HCT116 (cell line): ENCODE data around the gene S100P. TPM values are rescaled to one million over a fixed set of nuclear protein-coding genes. Genes with fewer than 3 reads are reported as not detected.

Experiments
- ATAC-seq: fragments of 200-7000 bp; cut with Tn5 transposase; 2 replicates; pipeline ENCODE4 v1.9.1; 2020; ENCODE audit warnings: mild to moderate bottlenecking, moderate library complexity
- BruUV-seq: library from RNA; stranded (reverse); fragments of 400-500 nt; replicated peaks from 2 replicates; lab custom pipeline; 2021; lab: Mats Ljungman, UMichigan
- CTCF ChIA-PET: fragments of 300-600 bp; sonication (Branson Sonifier 250); formaldehyde crosslinking; loops from one replicate; lab custom pipeline; 2021; ENCODE audit warnings: antibody characterized with exemption; lab: Charles Lee
- POLR2A ChIA-PET: fragments of 300-600, 350-600 bp; sonication (Branson Sonifier 250); formaldehyde crosslinking; loops from one replicate; lab custom pipeline; 2021; ENCODE audit warnings: antibody characterized with exemption; lab: Charles Lee
- RAD21 ChIA-PET, 2 experiments: fragments of 300-600 bp; sonication (Branson Sonifier 250); formaldehyde crosslinking; loops; one replicate each; lab custom pipeline; 2023; ENCODE audit warnings: low total read pairs in 2 of 2; ENCODE audit not compliant: uncharacterized antibody in 2 of 2, unreplicated experiment in 2 of 2, low non-redundant PET in 1 of 2; lab: Charles Lee
- DNase-seq: peaks from one replicate; pipeline ENCODE4 v3.0.0-alpha.2; 2010; ENCODE audit warnings: low read depth, low spot score
- H2AFZ ChIP-seq: fragments of 200-600 bp; shearing (Covaris generic), sonication (generic); 2 replicates; pipeline ENCODE4 v1.6.1; 2017; ENCODE audit warnings: low read depth, mixed run types, mixed read lengths, antibody characterized with exemption, low read length; ENCODE audit not compliant: poor library complexity, severe bottlenecking
- H3K27ac ChIP-seq: 2 replicates; pipeline ENCODE4 v1.5.1; 2012; ENCODE audit warnings: low read depth, low read length
- H3K27me3 ChIP-seq: fragments of 200-600 bp; sonication (generic); 2 replicates; pipeline ENCODE4 v1.6.1; 2016; ENCODE audit warnings: mixed run types, low read length, mixed read lengths; ENCODE audit not compliant: insufficient read depth
- H3K36me3 ChIP-seq, 2 experiments: fragments of 200-500 bp in 1 of 2; fragments of 200-600 bp in 1 of 2; sonication (Bioruptor generic) in 1 of 2; sonication (generic) in 1 of 2; 2 replicates each; pipeline versions ENCODE4 v1.5.1 to v1.6.1; 2014 to 2016; ENCODE audit warnings: low read length in 2 of 2, inconsistent platforms in 1 of 2, mixed read lengths in 1 of 2, mixed run types in 1 of 2; ENCODE audit not compliant: insufficient read depth in 2 of 2, control insufficient read depth in 1 of 2
- H3K4me1 ChIP-seq, 2 experiments: fragments of 200-600 bp in 1 of 2; sonication (generic) in 1 of 2; 2 replicates each; pipeline versions ENCODE4 v1.5.1 to v1.6.1; 2012 to 2017; ENCODE audit warnings: low read length in 2 of 2, inconsistent platforms in 1 of 2, mild to moderate bottlenecking in 1 of 2, mixed read lengths in 1 of 2, mixed run types in 1 of 2, moderate library complexity in 1 of 2; ENCODE audit not compliant: insufficient read depth in 2 of 2, control insufficient read depth in 1 of 2
- H3K4me2 ChIP-seq: fragments of 200-600 bp; sonication (generic); 2 replicates; pipeline ENCODE4 v1.6.1; 2017; ENCODE audit warnings: mixed run types, low read length, mixed read lengths
- H3K4me3 ChIP-seq, 2 experiments: fragments of 200-600 bp in 1 of 2; sonication (generic) in 1 of 2; replicated peaks in 1 of 2; 2 replicates each; pipeline ENCODE4 v1.5.1; 2011 to 2016; ENCODE audit warnings: low read length in 2 of 2, control low read depth in 1 of 2, low read depth in 1 of 2, mild to moderate bottlenecking in 1 of 2, mixed read lengths in 1 of 2, mixed run types in 1 of 2
- H3K79me2 ChIP-seq: fragments of 200-600 bp; sonication (generic); 2 replicates; pipeline ENCODE4 v1.6.1; 2017; ENCODE audit warnings: mild to moderate bottlenecking, mixed run types, low read length, moderate library complexity, mixed read lengths; ENCODE audit not compliant: insufficient read depth
- H3K9ac ChIP-seq: fragments of 200-600 bp; sonication (generic); 2 replicates; pipeline ENCODE4 v1.6.1; 2016; ENCODE audit warnings: low read length, mixed read lengths
- H3K9me2 ChIP-seq: fragments of 200-600 bp; sonication (generic), shearing (Covaris generic); 2 replicates; pipeline ENCODE4 v1.6.1; 2017; ENCODE audit warnings: mixed run types, mild to moderate bottlenecking, moderate library complexity; ENCODE audit not compliant: insufficient read depth
- H3K9me3 ChIP-seq, 2 experiments: fragments of 200-500 bp in 1 of 2; fragments of 200-600 bp in 1 of 2; sonication (Bioruptor generic) in 1 of 2; sonication (generic) in 1 of 2; 2 replicates each; pipeline ENCODE4 v1.6.1; 2014 to 2017; ENCODE audit warnings: low read length in 2 of 2, mixed read lengths in 2 of 2, inconsistent platforms in 1 of 2, low read depth in 1 of 2, mild to moderate bottlenecking in 1 of 2, mixed run types in 1 of 2, moderate library complexity in 1 of 2; ENCODE audit not compliant: control insufficient read depth in 1 of 2, insufficient read depth in 1 of 2
- H4K20me1 ChIP-seq: fragments of 200-600 bp; sonication (generic), shearing (Covaris generic); 2 replicates; pipeline ENCODE4 v1.6.1; 2017; ENCODE audit warnings: mixed run types, mild to moderate bottlenecking, moderate library complexity; ENCODE audit not compliant: insufficient read depth
- ATF3 ChIP-seq: IDR thresholded peaks from 2 replicates; pipeline ENCODE4 v1.6.1; 2012
- ELF1 ChIP-seq: IDR thresholded peaks from 2 replicates; pipeline ENCODE4 v1.6.1; 2012; ENCODE audit warnings: low read depth, borderline replicate concordance
- EZH2phosphoT487 ChIP-seq: fragments of 200-600 bp; IDR thresholded peaks from 2 replicates; pipeline ENCODE4 v1.6.1; 2018; ENCODE audit warnings: antibody characterized with exemption, borderline replicate concordance
- FOSL1 ChIP-seq: IDR thresholded peaks from 2 replicates; pipeline ENCODE4 v1.6.1; 2012; ENCODE audit warnings: low read depth
- POLR2A ChIP-seq: IDR thresholded peaks from 2 replicates; pipeline ENCODE4 v1.7.0; 2011; ENCODE audit warnings: borderline replicate concordance; ENCODE audit not compliant: insufficient read depth, insufficient read length; ENCODE audit errors: extremely low read depth
- REST ChIP-seq: IDR thresholded peaks from 2 replicates; pipeline ENCODE4 v1.6.1; 2012; ENCODE audit warnings: low read depth
- SP1 ChIP-seq: IDR thresholded peaks from 2 replicates; pipeline ENCODE4 v1.6.1; 2012; ENCODE audit warnings: low read depth
- SRF ChIP-seq: IDR thresholded peaks from 2 replicates; pipeline ENCODE4 v1.6.1; 2012; ENCODE audit warnings: low read depth
- TCF7L2 ChIP-seq: IDR thresholded peaks from 2 replicates; pipeline ENCODE4 v1.7.0; 2011; ENCODE audit warnings: borderline replicate concordance, inconsistent platforms; ENCODE audit not compliant: insufficient read depth, insufficient read length; ENCODE audit errors: extremely low read depth
- YY1 ChIP-seq: IDR thresholded peaks from 2 replicates; pipeline ENCODE4 v1.6.1; 2011; ENCODE audit warnings: low read length, low read depth, moderate library complexity, mild to moderate bottlenecking; ENCODE audit not compliant: insufficient replicate concordance; ENCODE audit errors: extremely low read depth
- ZBTB33 ChIP-seq: IDR thresholded peaks from 2 replicates; pipeline ENCODE4 v1.6.1; 2011; ENCODE audit warnings: mild to moderate bottlenecking, low read length, moderate library complexity; ENCODE audit not compliant: insufficient replicate concordance; ENCODE audit errors: extremely low read depth
- ZFX ChIP-seq: fragments of 450-650 bp; IDR thresholded peaks from 2 replicates; pipeline ENCODE4 v1.6.1; 2017
- intact Hi-C: fragments of 100-400 bp; cut with micrococcal nuclease; formaldehyde crosslinking; loops from 2 replicates; pipeline ENCODE4 v1.10.0; 2022
- total RNA-seq: library from RNA; stranded (reverse); gene quantifications from one replicate; pipeline ENCODE4 v1.2.1, GENCODE V29; 2021; ENCODE audit not compliant: unreplicated experiment
- TF ChIP-seq, protein P1 (sequence below): IDR thresholded peaks from 2 replicates; pipeline ENCODE4 v1.6.1; 2012

The S100P gene
- total RNA-seq, 1 experiment from 2014 or later: 4.1 TPM

DNA sequence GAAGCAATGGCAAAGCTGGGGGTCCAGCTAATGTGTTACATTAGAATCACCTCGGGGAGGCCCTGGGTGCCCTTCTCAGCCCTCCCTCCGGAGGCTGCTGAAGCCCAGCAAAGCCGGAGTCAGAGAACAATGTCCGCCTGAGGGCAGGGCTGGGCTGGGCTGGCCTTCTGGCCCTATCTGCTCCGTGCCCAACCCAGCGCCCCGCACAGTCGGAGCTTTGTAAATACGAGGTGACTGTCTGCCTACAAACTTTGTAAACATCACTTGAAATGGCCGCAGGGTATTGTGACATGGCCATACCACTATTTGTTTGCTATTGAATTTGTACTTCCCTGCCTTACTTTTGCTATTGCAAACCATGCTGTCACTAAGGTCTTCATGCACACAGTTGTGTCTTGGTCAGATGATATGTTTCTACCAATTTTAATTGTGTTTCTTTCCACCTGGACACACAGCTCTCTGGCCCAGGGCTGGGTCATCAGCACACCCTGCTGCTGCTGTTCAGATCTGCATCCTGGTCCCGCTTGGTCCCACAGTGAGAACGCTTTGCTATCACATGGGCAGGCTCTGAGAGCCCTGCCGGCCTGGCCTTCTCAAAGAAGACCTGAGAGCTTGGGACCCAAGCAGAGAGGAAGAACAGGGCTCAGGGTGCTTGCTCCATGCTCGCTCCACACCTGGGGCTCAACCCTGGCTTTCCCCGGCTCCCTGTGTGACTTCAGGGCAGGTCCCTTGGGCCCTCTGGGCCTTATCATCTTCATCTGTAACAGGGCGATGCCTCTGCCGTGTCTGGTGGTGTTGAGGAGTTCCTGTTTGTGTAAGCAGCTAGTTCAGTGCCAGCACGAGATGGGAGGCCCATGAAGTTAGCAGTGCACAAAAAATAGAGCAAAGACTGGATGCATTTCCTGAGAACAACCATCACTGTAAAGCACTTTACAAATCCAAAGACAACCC, 2.3 kb downstream of the S100P start (continued):
- no peak for TF ChIP-seq TCF7L2
- TF ChIP-seq, protein P1, sequence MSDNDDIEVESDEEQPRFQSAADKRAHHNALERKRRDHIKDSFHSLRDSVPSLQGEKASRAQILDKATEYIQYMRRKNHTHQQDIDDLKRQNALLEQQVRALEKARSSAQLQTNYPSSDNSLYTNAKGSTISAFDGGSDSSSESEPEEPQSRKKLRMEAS: no peak
- no peak for TF ChIP-seq POLR2A
- TF ChIP-seq ZFX: no peak
- no peak for TF ChIP-seq ELF1
- TF ChIP-seq SRF: no peak
- no peak for TF ChIP-seq ZBTB33
- TF ChIP-seq SP1: no peak

- no peaks in the 10 kb centered on the region for H3K79me2 ChIP-seq
- H3K27me3 ChIP-seq: no peaks in the 10 kb centered on the region
- ChIA-PET CTCF (no interaction called here), RAD21 (no interaction called here), POLR2A (no interaction called here)
- no peak overlapping the region for H3K9ac ChIP-seq
- no TSS peak for BruUV-seq
- no peak for DNase-seq
- no peaks in the 10 kb centered on the region for H3K9me3 ChIP-seq
- no peaks in the 10 kb centered on the region for H4K20me1 ChIP-seq
- H3K36me3 ChIP-seq: no peaks in the 10 kb centered on the region
- H3K4me1 ChIP-seq: peaks cover 4 to 16% of the 10 kb centered on the region in 2 experiments; a peak in 2 of 4 replicates
- TF ChIP-seq ELF1: no peak
- no peak for TF ChIP-seq ATF3
- no peak for TF ChIP-seq YY1
- no peak for TF ChIP-seq FOSL1
- TF ChIP-seq REST: no peak
- TF ChIP-seq POLR2A: no peak
- TF ChIP-seq EZH2phosphoT487: no peak
- TF ChIP-seq ZFX: no peak
- TF ChIP-seq, all 23 proteins: peak for 0
- no peak overlapping the region for H3K4me2 ChIP-seq
- H2AFZ ChIP-seq: no peak overlapping the region
- intact Hi-C loops: no loop called here
- H3K27ac ChIP-seq: no peak overlapping the region
- no peak for ATAC-seq
- no peak overlapping the region for H3K4me3 ChIP-seq
- H3K9me2 ChIP-seq: no peaks in the 10 kb centered on the region
These were observed 2.9 kb downstream of the S100P start for GRCh38 chr4:6696611-6697010.
